Stimulated activated CD8-positive, alpha-beta memory T cell treated with anti-CD3 and anti-CD28 coated beads, Interleukin-2, amount 100 ng/mL, for 48 hours (primary cell): ENCODE measurements around the gene PEAK3.

Experiments
- DNase-seq, 2 donors: peaks; one replicate each; pipeline ENCODE4 v3.0.0-alpha.2; 2020; ENCODE audit warnings: low read depth in 2 of 2

Gene PEAK3

GRCh38 chr19:2249880-2250765, 31.9 kb downstream of the PEAK3 start:
- no peak for DNase-seq

- DNase-seq: no peak
Measured at GRCh38 chr19:2249010-2249866, 32.7 kb downstream of the PEAK3 start, which contains the start of gene AMH. Gene AMH, plus strand, starts transcription at chr19:2249323. Its CDS starts 10 bp downstream, at chr19:2249333.

DNA sequence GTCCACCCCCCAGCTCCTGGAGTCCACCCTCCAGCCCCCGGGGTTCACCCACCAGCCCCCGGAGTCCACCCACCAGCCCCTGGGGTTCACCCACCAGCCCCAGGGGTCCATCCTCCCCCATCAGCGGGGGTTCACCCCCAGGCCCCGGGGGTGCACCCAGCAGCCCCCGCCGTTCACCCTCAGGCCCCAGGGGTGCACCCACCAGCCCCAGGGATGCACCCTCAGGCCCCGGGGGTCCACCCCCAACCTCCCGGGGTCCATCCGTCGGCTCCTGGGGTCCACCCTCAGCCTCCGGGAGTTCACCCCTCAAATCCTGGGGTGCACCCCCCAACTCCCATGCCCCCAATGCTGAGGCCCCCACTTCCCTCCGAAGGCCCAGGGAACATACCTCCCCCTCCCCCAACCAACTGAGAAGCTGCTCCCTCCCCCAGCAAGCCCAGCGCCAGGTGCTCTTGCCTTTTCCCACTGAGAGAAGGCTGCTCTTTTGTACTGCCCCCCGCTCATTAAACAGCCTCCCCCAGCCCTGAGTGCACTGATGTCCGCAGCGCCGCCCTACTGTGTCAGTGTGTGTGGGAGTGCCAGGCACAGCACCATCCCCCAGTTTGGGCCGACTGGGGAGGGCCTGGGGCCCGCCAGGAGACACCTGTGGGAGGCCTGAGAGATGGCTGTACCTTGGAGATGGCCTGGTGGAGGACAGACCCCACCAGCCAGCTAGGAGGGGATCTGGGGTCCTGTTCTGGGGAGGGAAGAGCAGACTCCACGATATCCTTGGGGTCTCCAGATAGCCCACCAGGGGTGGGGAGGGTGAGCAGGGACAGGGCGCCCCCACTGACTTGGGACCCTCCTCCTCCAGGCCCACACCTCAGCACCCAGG, 33.6 kb downstream of the PEAK3 start:
- DNase-seq: no peak

DNA sequence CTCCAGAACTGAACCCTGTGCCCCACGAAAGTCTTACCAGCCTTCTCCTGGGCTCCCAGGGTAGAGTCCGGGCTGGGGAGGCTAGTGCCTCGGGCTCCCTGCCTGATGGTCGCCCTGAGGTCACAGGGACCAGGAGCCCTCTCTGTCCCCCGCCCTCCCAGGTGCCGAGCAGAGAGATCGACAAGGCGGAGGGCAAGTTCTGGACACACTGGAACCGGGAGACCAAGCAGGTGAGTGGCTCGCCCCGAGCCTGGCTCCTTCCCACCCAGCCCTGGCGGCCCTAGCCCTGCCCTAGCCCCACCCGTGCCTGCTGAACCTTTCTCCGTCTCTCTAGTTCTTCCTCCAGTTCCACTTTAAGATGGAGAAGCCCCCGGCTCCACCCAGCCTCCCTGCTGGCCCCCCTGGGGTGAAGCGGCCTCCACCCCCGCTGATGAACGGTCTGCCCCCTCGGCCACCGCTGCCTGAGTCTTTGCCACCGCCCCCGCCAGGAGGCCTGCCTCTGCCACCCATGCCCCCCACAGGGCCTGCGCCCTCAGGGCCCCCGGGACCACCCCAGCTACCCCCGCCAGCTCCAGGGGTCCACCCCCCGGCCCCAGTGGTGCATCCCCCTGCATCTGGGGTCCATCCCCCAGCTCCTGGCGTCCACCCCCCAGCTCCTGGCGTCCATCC, 34.4 kb downstream of the PEAK3 start:
- no peak for DNase-seq

- no peak for DNase-seq
Measured at GRCh38 chr19:2246801-2247361, 35.1 kb downstream of the PEAK3 start.

DNA sequence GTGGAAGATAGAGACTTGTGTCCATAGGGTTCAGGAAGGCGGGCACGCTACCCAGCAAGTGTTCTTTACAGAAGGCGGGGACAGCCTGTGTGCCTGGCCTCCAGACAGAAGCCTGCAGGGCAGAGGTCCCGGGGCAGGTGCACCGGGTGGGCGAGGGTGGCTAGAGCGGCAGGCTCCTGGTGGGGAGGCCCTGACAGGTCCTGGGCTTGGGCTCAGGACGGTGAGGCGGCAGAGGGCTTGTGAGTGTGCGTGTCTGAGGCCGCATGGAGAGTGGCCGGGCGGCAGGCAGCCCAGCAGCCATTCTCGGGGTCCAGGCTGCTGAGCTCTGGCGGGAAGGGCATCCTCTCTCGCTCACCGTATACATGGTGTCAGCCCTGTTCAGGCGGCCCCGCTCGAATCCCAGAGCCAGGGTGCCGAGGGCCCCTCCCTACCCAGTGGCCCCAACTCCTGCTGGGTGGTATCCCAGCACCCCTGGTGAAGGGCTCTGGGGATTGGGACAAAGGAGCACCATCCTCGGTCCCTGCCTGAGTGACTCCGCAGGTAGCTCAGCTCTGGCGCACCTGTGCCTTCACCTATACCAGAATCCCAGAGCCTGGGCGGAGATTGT, 35.9 kb downstream of the PEAK3 start:
- DNase-seq: no peak

DNA sequence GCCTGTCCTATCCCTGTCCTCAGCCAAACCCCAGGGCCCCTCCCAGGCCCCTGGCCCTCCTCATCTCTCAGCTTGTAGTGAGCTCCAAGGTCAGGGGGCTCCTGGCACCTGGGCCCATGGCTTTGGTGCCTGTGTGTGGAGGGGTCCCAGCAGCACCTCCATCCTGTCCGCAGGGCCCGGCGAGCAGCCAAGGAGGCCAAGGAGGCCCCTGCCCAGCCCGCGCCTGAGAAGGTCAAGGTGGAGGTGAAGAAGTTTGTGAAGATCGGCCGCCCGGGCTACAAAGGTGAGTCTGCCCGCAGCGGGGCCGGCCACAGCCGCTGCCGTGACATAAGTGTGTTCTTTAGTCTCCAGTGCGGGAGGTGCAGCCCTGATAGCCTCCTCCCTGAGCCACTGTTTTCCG, 36.7 kb downstream of the PEAK3 start:
- no peak for DNase-seq

GRCh38 chr19:2244486-2244885, 37.5 kb downstream of the PEAK3 start:
- no peak for DNase-seq

- DNase-seq: no peak
Measured at GRCh38 chr19:2244125-2244411, 37.9 kb downstream of the PEAK3 start.

GRCh38 chr19:2243274-2244124, 38.5 kb downstream of the PEAK3 start:
- DNase-seq: no peak

DNA sequence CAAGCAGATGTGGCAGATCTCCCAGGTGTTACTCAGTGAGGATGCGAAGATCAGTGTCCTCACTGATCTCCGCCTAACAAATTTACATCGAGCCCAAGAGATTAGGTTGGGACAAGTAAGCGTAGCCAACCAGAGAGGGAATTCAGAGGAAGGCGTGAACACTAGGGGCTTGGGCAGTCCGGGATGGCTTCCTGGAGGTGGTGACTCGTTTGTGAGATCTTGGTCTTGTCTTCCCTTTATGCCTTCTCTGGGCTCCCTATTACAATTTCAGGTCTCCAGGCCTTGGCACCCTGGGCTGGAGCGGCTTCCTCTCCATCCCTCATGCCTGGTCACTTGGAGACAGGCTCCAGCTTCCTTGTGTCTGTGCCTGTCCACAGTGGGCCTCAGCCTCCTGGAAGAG, 39.2 kb downstream of the PEAK3 start:
- no peak for DNase-seq

DNA sequence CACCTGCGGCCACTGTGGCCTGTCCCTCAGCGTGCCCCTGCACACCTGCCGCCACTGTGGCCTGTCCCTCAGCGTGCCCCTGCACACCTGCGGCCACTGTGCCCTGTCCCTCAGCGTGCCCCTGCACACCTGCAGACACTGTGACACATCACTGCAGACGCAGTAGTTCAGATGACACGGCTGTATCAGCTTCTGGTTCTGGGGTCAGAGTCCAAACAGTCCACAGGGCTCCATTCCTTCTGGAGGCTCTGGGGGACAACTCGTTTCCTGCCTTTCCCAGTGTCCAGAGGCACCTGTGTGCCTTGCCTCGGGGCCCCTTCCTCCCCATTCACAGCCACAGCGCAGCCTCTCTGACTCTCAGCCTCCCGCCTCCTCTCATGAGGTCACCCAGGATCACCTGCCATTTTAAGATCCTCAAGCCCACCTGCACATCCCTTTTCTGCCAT, 39.9 kb downstream of the PEAK3 start:
- no peak for DNase-seq

DNA sequence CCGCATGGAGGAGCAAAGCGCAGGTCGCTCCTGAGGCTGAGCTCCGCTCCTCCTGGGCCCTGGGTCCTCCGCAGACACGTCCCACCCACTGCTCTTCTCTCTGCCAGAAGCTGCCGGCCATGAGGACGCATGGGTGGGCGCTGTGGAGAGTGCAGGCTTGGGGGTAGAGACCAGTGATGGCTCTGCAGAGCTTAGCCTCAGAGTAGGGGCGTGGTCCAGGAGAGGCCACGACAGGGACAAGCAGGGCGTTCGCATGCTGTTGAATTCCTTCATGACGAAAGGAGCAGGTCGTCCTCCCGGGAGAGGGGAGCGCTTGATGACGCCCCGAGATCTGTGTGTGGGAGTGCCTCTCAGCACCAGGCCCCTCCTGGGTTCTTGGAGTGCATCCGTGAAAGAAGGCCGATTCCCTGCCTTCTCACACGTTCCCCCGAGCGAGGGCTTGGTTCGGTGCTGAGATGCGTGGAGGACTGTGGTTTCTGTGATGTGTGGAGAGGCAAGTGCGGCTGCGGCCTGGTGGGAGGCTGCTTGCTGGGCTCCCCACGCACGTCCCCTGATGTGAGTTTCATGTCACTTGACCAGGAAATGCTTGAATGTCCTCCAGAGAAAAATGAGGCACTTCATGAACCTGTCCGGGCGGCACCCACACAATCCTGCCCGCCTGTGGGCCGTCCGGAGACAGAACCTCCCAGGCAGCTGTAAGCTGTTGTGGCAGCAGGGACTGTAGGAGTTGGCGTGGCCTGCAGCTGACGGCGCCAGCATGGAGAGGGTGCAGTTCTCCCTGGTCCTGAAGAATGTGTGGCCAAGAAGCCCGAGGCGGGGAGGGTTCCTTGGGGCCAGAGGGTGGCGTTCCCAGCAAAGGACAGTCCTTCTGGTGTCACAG, 40.9 kb downstream of the PEAK3 start:
- DNase-seq: no peak

DNA sequence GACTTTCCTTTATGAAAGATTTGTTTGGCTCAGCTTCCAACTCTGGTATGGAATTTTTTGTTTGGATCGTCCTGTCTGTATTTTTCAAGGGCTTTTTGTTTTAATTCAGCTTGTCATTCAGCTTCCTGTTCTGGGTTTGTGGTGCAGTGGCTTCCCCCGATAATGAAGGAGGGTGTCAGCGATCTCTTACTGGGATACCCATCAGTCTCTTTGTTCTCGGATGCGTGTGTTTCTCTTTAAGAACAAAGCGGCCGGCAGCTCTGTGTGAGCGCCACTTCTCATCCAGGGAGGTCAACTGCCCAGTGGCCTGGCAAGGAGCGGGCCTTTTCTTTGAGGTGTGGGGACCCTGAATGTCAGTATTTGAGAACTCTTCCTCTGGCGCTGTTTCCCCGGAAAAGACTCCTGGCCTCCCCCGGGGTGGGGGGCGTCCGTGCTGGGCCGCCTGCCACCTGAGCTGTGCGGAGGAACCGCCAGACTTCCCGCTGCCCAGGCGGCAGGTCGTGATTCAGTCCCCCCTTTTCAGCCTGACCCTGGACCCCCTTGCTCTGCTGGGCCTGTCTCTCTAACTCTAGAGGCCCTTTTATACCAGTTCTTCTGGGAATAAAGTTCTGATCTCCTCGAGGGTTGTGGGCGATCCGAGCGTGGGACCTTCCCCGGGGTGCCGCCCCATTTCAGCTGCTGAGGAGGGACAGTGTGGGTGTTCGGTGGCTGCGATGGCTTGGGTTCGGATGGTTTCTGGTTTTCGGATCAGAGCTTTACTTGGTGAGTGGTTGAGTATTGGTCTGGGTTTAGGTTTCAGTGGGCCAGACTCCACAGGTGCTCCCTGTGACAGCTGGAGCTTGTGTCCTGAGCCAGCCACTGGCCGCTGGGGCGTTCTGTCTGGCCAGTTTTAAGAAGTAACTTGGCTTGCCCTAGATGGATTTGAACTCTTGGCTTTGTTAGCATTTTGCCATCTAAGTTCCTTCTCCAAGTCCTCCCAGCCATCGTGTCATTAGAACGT, 41.9 kb downstream of the PEAK3 start:
- no peak for DNase-seq

GRCh38 chr19:2239173-2239572, 42.8 kb downstream of the PEAK3 start:
- DNase-seq: no peak

- no peak for DNase-seq
Measured at GRCh38 chr19:2237869-2238153, 44.2 kb downstream of the PEAK3 start.

- DNase-seq: no peak
Measured at GRCh38 chr19:2237051-2237868, 44.7 kb downstream of the PEAK3 start.
